ENCODE results near the gene FAM222A. TPM values are rescaled to one million over a fixed set of nuclear protein-coding genes. Genes with fewer than 3 reads are reported as not detected.
A peak's percentile ranks its signal among the peaks of the same experiment; 100 is the strongest.

Gene FAM222A
- total RNA-seq, 1 donor from 2014 or later: 7.9 TPM

GRCh38 chr12:109714141-109714912 lies 702 bp downstream of the FAM222A start:
- peak; percentile 84 for DNase-seq (ENCODE audit: extremely low spot score, unreplicated experiment)
- H3K4me1 Mint-ChIP-seq (ENCODE audit: unreplicated experiment): peaks cover 28% of the 10 kb centered on the region
- H3K4me3 Mint-ChIP-seq: peak overlapping the region; percentile 79
- no peaks in the 10 kb centered on the region for H3K9me3 Mint-ChIP-seq
- no peak overlapping the region for H3K27ac Mint-ChIP-seq
- H3K27me3 Mint-ChIP-seq: peaks cover 66% of the 10 kb centered on the region
- no peaks in the 10 kb centered on the region for H3K36me3 Mint-ChIP-seq
- TF ChIP-seq CTCF (conservative IDR thresholded peaks at IDR 0.05): peak; percentile 47

GRCh38 chr12:109714913-109715244 lies 1.3 kb downstream of the FAM222A start:
- H3K9me3 Mint-ChIP-seq: no peaks in the 10 kb centered on the region
- TF ChIP-seq CTCF (conservative IDR thresholded peaks at IDR 0.05): no peak
- H3K36me3 Mint-ChIP-seq: no peaks in the 10 kb centered on the region
- peak overlapping the region; percentile 64 for H3K4me3 Mint-ChIP-seq
- no peak overlapping the region for H3K27ac Mint-ChIP-seq
- peaks cover 29% of the 10 kb centered on the region for H3K4me1 Mint-ChIP-seq (ENCODE audit: unreplicated experiment)
- H3K27me3 Mint-ChIP-seq: peaks cover 70% of the 10 kb centered on the region
- DNase-seq (ENCODE audit: extremely low spot score, unreplicated experiment): no peak

- Mint-ChIP-seq H3K9me3 (no peaks in the 10 kb centered on the region), H3K27ac (no peak overlapping the region), H3K36me3 (no peaks in the 10 kb centered on the region), H3K27me3 (peaks cover 64% of the 10 kb centered on the region), H3K4me1 (ENCODE audit: unreplicated experiment) (peaks cover 25% of the 10 kb centered on the region), H3K4me3 (peak overlapping the region; percentile 68)
- no peak for DNase-seq (ENCODE audit: extremely low spot score, unreplicated experiment)
- no peak for TF ChIP-seq CTCF (conservative IDR thresholded peaks at IDR 0.05)
These were observed 1.9 kb downstream of the FAM222A start for GRCh38 chr12:109715310-109716091.

- H3K4me3 Mint-ChIP-seq: peak overlapping the region; percentile 68
- H3K27ac Mint-ChIP-seq: no peak overlapping the region
- H3K4me1 Mint-ChIP-seq (ENCODE audit: unreplicated experiment): peaks cover 21% of the 10 kb centered on the region
- H3K36me3 Mint-ChIP-seq: no peaks in the 10 kb centered on the region
- H3K27me3 Mint-ChIP-seq: peaks cover 58% of the 10 kb centered on the region
- no peak for DNase-seq (ENCODE audit: extremely low spot score, unreplicated experiment)
- no peak for TF ChIP-seq CTCF (conservative IDR thresholded peaks at IDR 0.05)
- no peaks in the 10 kb centered on the region for H3K9me3 Mint-ChIP-seq
These were observed 2.5 kb downstream of the FAM222A start for GRCh38 chr12:109716092-109716479.

GRCh38 chr12:109716512-109717389 lies 3.1 kb downstream of the FAM222A start:
- Mint-ChIP-seq H3K9me3 (no peaks in the 10 kb centered on the region), H3K4me3 (peak overlapping the region; percentile 68), H3K27ac (no peak overlapping the region), H3K36me3 (no peaks in the 10 kb centered on the region), H3K4me1 (ENCODE audit: unreplicated experiment) (peaks cover 21% of the 10 kb centered on the region), H3K27me3 (peaks cover 53% of the 10 kb centered on the region)
- no peak for DNase-seq (ENCODE audit: extremely low spot score, unreplicated experiment)
- no peak for TF ChIP-seq CTCF (conservative IDR thresholded peaks at IDR 0.05)

Measured in type B pancreatic cell (in vitro differentiated cells).